IMR-90 (cell line): ENCODE results near the gene STK40. TPM values are rescaled to one million over a fixed set of nuclear protein-coding genes. Genes with fewer than 3 reads are reported as not detected.

Experiments
- ATAC-seq: fragments of 200-7000 bp; cut with Tn5 transposase; 2 replicates; pipeline ENCODE4 v1.9.1; 2020; ENCODE audit warnings: low read depth, mild to moderate bottlenecking, moderate library complexity
- BruUV-seq: library from RNA; stranded (reverse); fragments of 400-500 nt; replicated peaks from 2 replicates; lab custom pipeline; 2021; lab: Mats Ljungman, UMichigan
- CTCF ChIA-PET: fragments of 300-600 bp; formaldehyde crosslinking; extraction: SDS; loops from one replicate; lab custom pipeline; 2021; ENCODE audit warnings: antibody characterized with exemption; lab: Yijun Ruan, JAX
- POLR2A ChIA-PET: fragments of 300-600 bp; sonication (Branson Sonifier 250); formaldehyde crosslinking; loops from one replicate; lab custom pipeline; 2022; ENCODE audit warnings: antibody characterized with exemption; ENCODE audit not compliant: unreplicated experiment; lab: Charles Lee
- DNase-seq: peaks from one replicate; pipeline ENCODE4 v3.0.0; 2013
- H2AFZ ChIP-seq: replicated peaks from 2 replicates; pipeline ENCODE3; 2013; ENCODE audit warnings: low read length, mild to moderate bottlenecking; ENCODE audit not compliant: poor library complexity
- H2AK5ac ChIP-seq: 2 replicates; pipeline ENCODE4 v1.6.1; 2013; ENCODE audit warnings: low read depth, low read length, inconsistent platforms
- H2AK9ac ChIP-seq: replicated peaks from 2 replicates; pipeline ENCODE3; 2013; ENCODE audit warnings: mild to moderate bottlenecking, low read depth, low read length, moderate library complexity; ENCODE audit not compliant: poor library complexity
- H2BK120ac ChIP-seq: 2 replicates; pipeline ENCODE4 v1.6.1; 2013; ENCODE audit warnings: low read depth, low read length, inconsistent platforms
- H2BK15ac ChIP-seq: 3 replicates; pipeline ENCODE4 v1.6.1; 2013; ENCODE audit warnings: low read depth, low read length, inconsistent platforms
- H2BK20ac ChIP-seq: 2 replicates; pipeline ENCODE4 v1.6.1; 2013; ENCODE audit warnings: low read depth, mild to moderate bottlenecking, inconsistent platforms, low read length, moderate library complexity
- H2BK5ac ChIP-seq: 2 replicates; pipeline ENCODE4 v1.6.1; 2013; ENCODE audit warnings: mild to moderate bottlenecking, low read depth, low read length, inconsistent platforms; ENCODE audit not compliant: poor library complexity, severe bottlenecking
- H3K14ac ChIP-seq: replicated peaks from 2 replicates; pipeline ENCODE4 v1.6.1; 2013; ENCODE audit warnings: low read depth, low read length, inconsistent platforms
- H3K18ac ChIP-seq: 2 replicates; pipeline ENCODE4 v1.6.1; 2013; ENCODE audit warnings: low read depth, low read length, control low read depth
- H3K23ac ChIP-seq: 2 replicates; pipeline ENCODE4 v1.6.1; 2013; ENCODE audit warnings: low read depth, low read length, inconsistent platforms
- H3K27ac ChIP-seq: 2 replicates; pipeline ENCODE4 v1.5.1; 2013; ENCODE audit warnings: mild to moderate bottlenecking, control low read depth, low read length; ENCODE audit not compliant: insufficient read depth
- H3K27me3 ChIP-seq: 2 replicates; pipeline ENCODE4 v1.6.1; 2013; ENCODE audit warnings: low read length; ENCODE audit not compliant: control insufficient read depth, insufficient read depth
- H3K36me3 ChIP-seq: 2 replicates; pipeline ENCODE4 v1.6.1; 2013; ENCODE audit warnings: low read length, mixed read lengths; ENCODE audit not compliant: control insufficient read depth, insufficient read depth
- H3K4ac ChIP-seq: 2 replicates; pipeline ENCODE4 v1.6.1; 2013; ENCODE audit warnings: low read depth, low read length, inconsistent platforms
- H3K4me1 ChIP-seq: 2 replicates; pipeline ENCODE4 v1.6.1; 2013; ENCODE audit warnings: low read length, mixed read lengths; ENCODE audit not compliant: control insufficient read depth, insufficient read depth
- H3K4me2 ChIP-seq: 2 replicates; pipeline ENCODE4 v1.6.1; 2013; ENCODE audit warnings: low read depth, mild to moderate bottlenecking, control low read depth, low read length, moderate library complexity
- H3K4me3 ChIP-seq: 2 replicates; pipeline ENCODE4 v1.5.1; 2013; ENCODE audit warnings: low read depth, mild to moderate bottlenecking, control low read depth, low read length, moderate library complexity; ENCODE audit not compliant: insufficient read depth
- H3K56ac ChIP-seq: 2 replicates; pipeline ENCODE4 v1.6.1; 2013; ENCODE audit warnings: low read length, inconsistent platforms; ENCODE audit not compliant: insufficient read depth; ENCODE audit errors: extremely low read depth
- H3K79me1 ChIP-seq, 2 experiments: 2 replicates each; pipeline ENCODE4 v1.6.1; 2013; ENCODE audit warnings: low read length in 2 of 2, inconsistent platforms in 1 of 2, low read depth in 1 of 2
- H3K9ac ChIP-seq: 2 replicates; pipeline ENCODE4 v1.6.1; 2013; ENCODE audit warnings: low read depth, low read length, control low read depth
- H3K9me1 ChIP-seq: 2 replicates; pipeline ENCODE4 v1.6.1; 2013; ENCODE audit warnings: low read length, inconsistent platforms; ENCODE audit not compliant: insufficient read depth
- H3K9me3 ChIP-seq: 2 replicates; pipeline ENCODE4 v1.6.1; 2013; ENCODE audit warnings: low read length; ENCODE audit not compliant: control insufficient read depth, insufficient read depth
- H4K20me1 ChIP-seq: 2 replicates; pipeline ENCODE4 v1.6.1; 2013; ENCODE audit warnings: low read length, inconsistent platforms; ENCODE audit not compliant: insufficient read depth
- H4K5ac ChIP-seq: 2 replicates; pipeline ENCODE4 v1.6.1; 2013; ENCODE audit warnings: mild to moderate bottlenecking, low read depth, low read length, control low read depth
- H4K8ac ChIP-seq, 2 experiments: 2 replicates each; pipeline ENCODE4 v1.6.1; 2013; ENCODE audit warnings: low read depth in 2 of 2, low read length in 2 of 2, control low read depth in 1 of 2, inconsistent platforms in 1 of 2
- H4K91ac ChIP-seq: 2 replicates; pipeline ENCODE4 v1.6.1; 2013; ENCODE audit warnings: low read depth, low read length, inconsistent platforms; ENCODE audit not compliant: insufficient read depth
- BHLHE40 ChIP-seq: fragments of 150-350 bp; IDR thresholded peaks from 2 replicates; pipeline ENCODE4 v1.6.1; 2016; ENCODE audit warnings: mild to moderate bottlenecking, low read depth, low read length
- CEBPB ChIP-seq: IDR thresholded peaks from 2 replicates; pipeline ENCODE4 v1.6.1; 2012; ENCODE audit warnings: low read depth, low read length, improper control_type of control experiment
- CHD1 ChIP-seq: IDR thresholded peaks from 2 replicates; pipeline ENCODE4 v1.6.1; 2012; ENCODE audit warnings: low read depth, low read length, improper control_type of control experiment
- FOS ChIP-seq: fragments of 150-350 bp; IDR thresholded peaks from 2 replicates; pipeline ENCODE4 v1.6.1; 2016; ENCODE audit warnings: low read depth, low read length
- MAFK ChIP-seq: IDR thresholded peaks from 2 replicates; pipeline ENCODE4 v1.6.1; 2012; ENCODE audit warnings: low read depth, low read length, improper control_type of control experiment
- MAZ ChIP-seq: IDR thresholded peaks from 2 replicates; pipeline ENCODE4 v1.6.1; 2012; ENCODE audit warnings: low read depth, mild to moderate bottlenecking, low read length, improper control_type of control experiment, moderate library complexity, borderline replicate concordance
- MXI1 ChIP-seq: IDR thresholded peaks from 2 replicates; pipeline ENCODE4 v1.6.1; 2012; ENCODE audit warnings: low read depth, mild to moderate bottlenecking, low read length, moderate library complexity, borderline replicate concordance
- NFE2L2 ChIP-seq: fragments of 150-350 bp; IDR thresholded peaks from 2 replicates; pipeline ENCODE4 v1.6.1; 2016; ENCODE audit warnings: low read depth, mild to moderate bottlenecking, low read length
- POLR2A ChIP-seq: IDR thresholded peaks from 2 replicates; pipeline ENCODE4 v1.6.1; 2012; ENCODE audit warnings: mild to moderate bottlenecking, low read depth, low read length
- RAD21 ChIP-seq: IDR thresholded peaks from 2 replicates; pipeline ENCODE4 v1.6.1; 2012; ENCODE audit warnings: low read length, improper control_type of control experiment
- RCOR1 ChIP-seq: IDR thresholded peaks from 2 replicates; pipeline ENCODE4 v1.6.1; 2012; ENCODE audit warnings: mild to moderate bottlenecking, low read length, improper control_type of control experiment; ENCODE audit not compliant: insufficient replicate concordance
- RFX5 ChIP-seq: IDR thresholded peaks from 2 replicates; pipeline ENCODE4 v1.8.0; 2012; ENCODE audit warnings: low read depth, mild to moderate bottlenecking, low read length, moderate library complexity
- SMC3 ChIP-seq: fragments of 150-350 bp; IDR thresholded peaks from 2 replicates; pipeline ENCODE4 v1.6.1; 2016; ENCODE audit warnings: low read depth, mild to moderate bottlenecking, antibody characterized with exemption, low read length, moderate library complexity
- WGBS, 2 experiments: methylation state at CpG; one replicate each; pipeline versions ENCODE4 v1.1.5 to v1.1.7; 2013; ENCODE audit warnings: missing lambda C conversion rate in 2 of 2; ENCODE audit not compliant: insufficient read length in 1 of 2; ENCODE audit errors: extremely low coverage in 2 of 2; 5-methylcytosine and 5-hydroxymethylcytosine counted together
- dilution Hi-C: fragments of 300-500 bp; cut with HindIII; formaldehyde crosslinking; loops from one replicate; pipeline ENCODE4 v1.14.3; 2018; ENCODE audit warnings: low sequenced_read_pairs; ENCODE audit not compliant: unreplicated experiment
- in situ Hi-C: fragments of 300-500 bp; cut with MboI; formaldehyde crosslinking; loops from 3 replicates; pipeline ENCODE4 v1.14.3; 2019; ENCODE audit warnings: low sequenced_read_pairs, inconsistent platforms, mixed read lengths
- intact Hi-C: fragments of 100-400 bp; cut with micrococcal nuclease; formaldehyde crosslinking; loops from 2 replicates; pipeline ENCODE4 v1.10.0; 2022
- polyA plus RNA-seq, 3 experiments: library from polyadenylated mRNA; depleted of rRNA; stranded (reverse); fragments of >200 nt; gene quantifications; 2 replicates each; pipeline ENCODE4 v1.2.3, GENCODE V29; 2012; ENCODE audit warnings: low replicate concordance in 1 of 3
- total RNA-seq: library from RNA; depleted of rRNA; stranded (reverse); fragments of >200 nt; gene quantifications from 2 replicates; pipeline ENCODE4 v1.2.3, GENCODE V29; 2012
- TF ChIP-seq, protein P1 (sequence below): conservative IDR thresholded peaks from 2 replicates; pipeline ENCODE4 v1.5.1; 2012; ENCODE audit warnings: mild to moderate bottlenecking, low read depth, low read length, improper control_type of control experiment
- TF ChIP-seq, protein P2 (sequence below): fragments of 150-350 bp; IDR thresholded peaks from 2 replicates; pipeline ENCODE4 v1.6.1; 2016; ENCODE audit warnings: low read depth, mild to moderate bottlenecking, low read length, moderate library complexity, borderline replicate concordance
- TF ChIP-seq, protein P3 (sequence below): fragments of 150-350 bp; IDR thresholded peaks from 2 replicates; pipeline ENCODE4 v1.6.1; 2017; ENCODE audit warnings: mild to moderate bottlenecking, antibody characterized with exemption, low read length, low read depth

Gene STK40
- total and polyA plus RNA-seq, 2 of the 4 experiments (the other 2 are of a cell fraction) = 16.0 to 29.9 TPM

DNA sequence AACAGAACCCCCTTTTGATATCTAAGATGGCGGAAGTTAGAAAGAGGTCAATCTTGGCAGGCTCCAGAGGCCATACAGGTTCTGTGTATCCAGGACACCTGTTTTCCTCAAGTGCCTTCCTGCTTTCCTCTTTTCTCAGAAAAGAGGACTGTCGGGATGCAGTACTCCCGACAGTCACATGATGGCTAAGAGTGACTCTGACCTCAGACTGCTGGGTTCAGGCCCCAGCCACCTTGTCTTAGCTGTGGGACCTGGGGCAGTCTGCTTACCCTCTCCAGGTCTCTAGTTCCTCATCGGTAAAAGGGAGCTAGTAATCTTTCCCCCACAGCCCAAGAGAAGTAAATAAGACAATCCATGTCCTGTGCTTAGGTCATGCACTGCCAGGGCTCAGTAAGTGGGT lies 29.9 kb downstream of the STK40 start:
- H2AK5ac ChIP-seq = no peak overlapping the region
- H4K20me1 ChIP-seq = 0 out of 2 replicates have a peak, but pooled peaks cover 4% of the 10 kb centered on the region
- H3K9me3 ChIP-seq = no peaks in the 10 kb centered on the region
- H3K23ac ChIP-seq = no peak overlapping the region
- H3K36me3 ChIP-seq = peaks cover 46% of the 10 kb centered on the region
- ATAC-seq = no peak
- H4K8ac ChIP-seq = 0 out of 4 replicates have a peak overlapping the region, but pooled peaks of 1 of the 2 experiments have one; percentile 4
- H3K79me1 ChIP-seq = peaks cover 22 to 76% of the 10 kb centered on the region in 2 experiments
- no peak overlapping the region for H3K18ac ChIP-seq
- POLR2A ChIA-PET = no interaction called here
- CTCF ChIA-PET = no interaction called here
- H3K4me1 ChIP-seq = peaks cover 32% of the 10 kb centered on the region
- H3K27ac ChIP-seq = no peak overlapping the region
- no TSS peak for BruUV-seq
- no peak overlapping the region for H3K14ac ChIP-seq
- no peak overlapping the region for H2BK15ac ChIP-seq
- H3K4me2 ChIP-seq = no peak overlapping the region
- no peak overlapping the region for H2AK9ac ChIP-seq
- no peak overlapping the region for H3K9ac ChIP-seq
- H2BK5ac ChIP-seq = no peak overlapping the region
- WGBS, 2 experiments = no CpG with 5 or more reads among the region's 4 CpGs
- in situ Hi-C loops = no loop called here
- H3K56ac ChIP-seq = no peak overlapping the region
- dilution Hi-C loops = no loop called here
- no peak overlapping the region for H2BK20ac ChIP-seq
- TF ChIP-seq RAD21 (no peak), BHLHE40 (no peak), POLR2A (no peak), MAFK (no peak), NFE2L2 (no peak), MAZ (no peak), MXI1 (no peak), RFX5 (no peak), FOS (no peak), CEBPB (no peak), RCOR1 (no peak), SMC3 (no peak), CHD1 (no peak)
- TF ChIP-seq, protein P1, sequence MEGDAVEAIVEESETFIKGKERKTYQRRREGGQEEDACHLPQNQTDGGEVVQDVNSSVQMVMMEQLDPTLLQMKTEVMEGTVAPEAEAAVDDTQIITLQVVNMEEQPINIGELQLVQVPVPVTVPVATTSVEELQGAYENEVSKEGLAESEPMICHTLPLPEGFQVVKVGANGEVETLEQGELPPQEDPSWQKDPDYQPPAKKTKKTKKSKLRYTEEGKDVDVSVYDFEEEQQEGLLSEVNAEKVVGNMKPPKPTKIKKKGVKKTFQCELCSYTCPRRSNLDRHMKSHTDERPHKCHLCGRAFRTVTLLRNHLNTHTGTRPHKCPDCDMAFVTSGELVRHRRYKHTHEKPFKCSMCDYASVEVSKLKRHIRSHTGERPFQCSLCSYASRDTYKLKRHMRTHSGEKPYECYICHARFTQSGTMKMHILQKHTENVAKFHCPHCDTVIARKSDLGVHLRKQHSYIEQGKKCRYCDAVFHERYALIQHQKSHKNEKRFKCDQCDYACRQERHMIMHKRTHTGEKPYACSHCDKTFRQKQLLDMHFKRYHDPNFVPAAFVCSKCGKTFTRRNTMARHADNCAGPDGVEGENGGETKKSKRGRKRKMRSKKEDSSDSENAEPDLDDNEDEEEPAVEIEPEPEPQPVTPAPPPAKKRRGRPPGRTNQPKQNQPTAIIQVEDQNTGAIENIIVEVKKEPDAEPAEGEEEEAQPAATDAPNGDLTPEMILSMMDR = no peak
- TF ChIP-seq, protein P2, sequence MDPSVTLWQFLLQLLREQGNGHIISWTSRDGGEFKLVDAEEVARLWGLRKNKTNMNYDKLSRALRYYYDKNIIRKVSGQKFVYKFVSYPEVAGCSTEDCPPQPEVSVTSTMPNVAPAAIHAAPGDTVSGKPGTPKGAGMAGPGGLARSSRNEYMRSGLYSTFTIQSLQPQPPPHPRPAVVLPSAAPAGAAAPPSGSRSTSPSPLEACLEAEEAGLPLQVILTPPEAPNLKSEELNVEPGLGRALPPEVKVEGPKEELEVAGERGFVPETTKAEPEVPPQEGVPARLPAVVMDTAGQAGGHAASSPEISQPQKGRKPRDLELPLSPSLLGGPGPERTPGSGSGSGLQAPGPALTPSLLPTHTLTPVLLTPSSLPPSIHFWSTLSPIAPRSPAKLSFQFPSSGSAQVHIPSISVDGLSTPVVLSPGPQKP = no peak
- TF ChIP-seq, protein P3, sequence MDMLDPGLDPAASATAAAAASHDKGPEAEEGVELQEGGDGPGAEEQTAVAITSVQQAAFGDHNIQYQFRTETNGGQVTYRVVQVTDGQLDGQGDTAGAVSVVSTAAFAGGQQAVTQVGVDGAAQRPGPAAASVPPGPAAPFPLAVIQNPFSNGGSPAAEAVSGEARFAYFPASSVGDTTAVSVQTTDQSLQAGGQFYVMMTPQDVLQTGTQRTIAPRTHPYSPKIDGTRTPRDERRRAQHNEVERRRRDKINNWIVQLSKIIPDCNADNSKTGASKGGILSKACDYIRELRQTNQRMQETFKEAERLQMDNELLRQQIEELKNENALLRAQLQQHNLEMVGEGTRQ = no peak
- H3K27me3 ChIP-seq = no peaks in the 10 kb centered on the region
- peaks cover 38% of the 10 kb centered on the region for H3K9me1 ChIP-seq
- no peak for DNase-seq
- H4K5ac ChIP-seq = no peak overlapping the region
- no peak overlapping the region for H3K4me3 ChIP-seq
- H4K91ac ChIP-seq = no peak overlapping the region
- no peak overlapping the region for H2AFZ ChIP-seq
- no peak overlapping the region for H3K4ac ChIP-seq
- H2BK120ac ChIP-seq = no peak overlapping the region
- intact Hi-C loops = no loop called here
